Endodermal cell (in vitro differentiated cells): ENCODE data around the gene SLC28A1. TPM values are rescaled to one million over a fixed set of nuclear protein-coding genes. Genes with fewer than 3 reads are reported as not detected.

ENCODE experiments used
- DNase-seq: peaks from one replicate; pipeline ENCODE4 v3.0.0-alpha.2; 2017
- H3K27ac ChIP-seq: 2 replicates; pipeline ENCODE4 v1.5.1; 2013; ENCODE audit warnings: mild to moderate bottlenecking, low read depth, low read length, moderate library complexity
- H3K27me3 ChIP-seq: 2 replicates; pipeline ENCODE4 v1.6.1; 2013; ENCODE audit warnings: mild to moderate bottlenecking, low read length, moderate library complexity; ENCODE audit not compliant: insufficient read depth, control insufficient read depth, poor library complexity, severe bottlenecking
- H3K36me3 ChIP-seq: 2 replicates; pipeline ENCODE4 v1.7.0; 2013; ENCODE audit warnings: mild to moderate bottlenecking, low read length, moderate library complexity; ENCODE audit not compliant: control insufficient read depth, insufficient read depth
- H3K4me1 ChIP-seq: one replicate; pipeline ENCODE4 v1.7.0; 2013; ENCODE audit warnings: low read length; ENCODE audit not compliant: control insufficient read depth, insufficient read depth
- H3K4me3 ChIP-seq: 2 replicates; pipeline ENCODE4 v1.5.1; 2013; ENCODE audit warnings: mild to moderate bottlenecking, low read length, moderate library complexity
- H3K9ac ChIP-seq: 2 replicates; pipeline ENCODE4 v1.6.1; 2013; ENCODE audit warnings: mild to moderate bottlenecking, low read length, moderate library complexity; ENCODE audit not compliant: poor library complexity, severe bottlenecking; ENCODE audit errors: extremely low read depth
- H3K9me3 ChIP-seq: 2 replicates; pipeline ENCODE4 v1.6.1; 2013; ENCODE audit warnings: mild to moderate bottlenecking, low read length, moderate library complexity; ENCODE audit not compliant: control insufficient read depth
- H3K27ac Mint-ChIP-seq: 2 replicates; pipeline ENCODE4 v1.8.0; 2020; ENCODE audit warnings: mixed read lengths
- H3K27me3 Mint-ChIP-seq: 2 replicates; pipeline ENCODE4 v1.8.0; 2021; ENCODE audit warnings: mild to moderate bottlenecking, mixed read lengths; ENCODE audit not compliant: insufficient read depth
- H3K36me3 Mint-ChIP-seq: 2 replicates; pipeline ENCODE4 v1.8.0; 2020; ENCODE audit warnings: low read depth, mixed read lengths
- H3K4me1 Mint-ChIP-seq: 2 replicates; pipeline ENCODE4 v1.8.0; 2020; ENCODE audit warnings: mixed read lengths
- H3K4me3 Mint-ChIP-seq: 2 replicates; pipeline ENCODE4 v1.8.0; 2020; ENCODE audit warnings: mild to moderate bottlenecking, moderate library complexity, mixed read lengths
- H3K9me3 Mint-ChIP-seq: 2 replicates; pipeline ENCODE4 v1.8.0; 2020; ENCODE audit warnings: mild to moderate bottlenecking, mixed read lengths
- CTCF ChIP-seq: fragments of 200-600 bp; sonication (generic); conservative IDR thresholded peaks from 2 replicates; pipeline ENCODE4 v1.5.0; 2021; ENCODE audit warnings: antibody characterized with exemption, mild to moderate bottlenecking
- WGBS, 2 experiments: methylation state at CpG; one replicate each; pipeline versions ENCODE4 v1.1.5 to v1.1.7; 2013; ENCODE audit warnings: missing lambda C conversion rate in 2 of 2, mixed read lengths in 1 of 2; ENCODE audit not compliant: insufficient coverage in 1 of 2, insufficient read length in 1 of 2; 5-methylcytosine and 5-hydroxymethylcytosine counted together
- total RNA-seq, 2 donors: library from RNA; stranded (reverse); fragmentation: NEBNext Ultra II Directional in 1 of 2; extraction: Animal tissue kit (Norgen Biotek cat#: 25700) in 1 of 2; gene quantifications; 2 replicates in 1 of 2; 3 replicates in 1 of 2; pipeline ENCODE4 v1.2.1, GENCODE V29; 2021

Gene SLC28A1
- total RNA-seq, 2 donors from 2014 or later, result not detected

GRCh38 chr15:84886211-84886983 lies 1.9 kb downstream of the SLC28A1 start:
- DNase-seq, result no peak
- Histone ChIP-seq H3K4me1 (no peaks in the 10 kb centered on the region), H3K36me3 (no peaks in the 10 kb centered on the region), H3K9ac (no peak overlapping the region), H3K9me3 (no peaks in the 10 kb centered on the region), H3K27me3 (no peaks in the 10 kb centered on the region), H3K4me3 (no peak overlapping the region), H3K27ac (no peak overlapping the region)
- Mint-ChIP-seq H3K27me3 (peaks cover 1% of the 10 kb centered on the region), H3K4me1 (no peaks in the 10 kb centered on the region), H3K9me3 (no peaks in the 10 kb centered on the region), H3K36me3 (no peaks in the 10 kb centered on the region), H3K27ac (no peak overlapping the region), H3K4me3 (no peak overlapping the region)
- 92 to 93% methylated on average over 7 to 14 of the region's 14 CpGs for WGBS, 2 experiments
- TF ChIP-seq CTCF, result no peak

GRCh38 chr15:84886984-84887299 lies 2.5 kb downstream of the SLC28A1 start:
- Histone ChIP-seq H3K27me3 (no peaks in the 10 kb centered on the region), H3K36me3 (no peaks in the 10 kb centered on the region), H3K4me1 (no peaks in the 10 kb centered on the region), H3K4me3 (no peak overlapping the region), H3K9ac (no peak overlapping the region), H3K27ac (no peak overlapping the region), H3K9me3 (no peaks in the 10 kb centered on the region)
- DNase-seq, result no peak
- no peak for TF ChIP-seq CTCF
- H3K27me3 Mint-ChIP-seq, result peaks cover 2% of the 10 kb centered on the region
- no peak overlapping the region for H3K4me3 Mint-ChIP-seq
- no peak overlapping the region for H3K27ac Mint-ChIP-seq
- no peaks in the 10 kb centered on the region for H3K4me1 Mint-ChIP-seq
- 57 to 83% methylated on average over 1 of the region's 1 CpG for WGBS, 2 experiments
- no peaks in the 10 kb centered on the region for H3K9me3 Mint-ChIP-seq
- no peaks in the 10 kb centered on the region for H3K36me3 Mint-ChIP-seq

- Histone ChIP-seq H3K9ac (no peak overlapping the region), H3K4me3 (no peak overlapping the region), H3K4me1 (no peaks in the 10 kb centered on the region), H3K27me3 (no peaks in the 10 kb centered on the region), H3K9me3 (no peaks in the 10 kb centered on the region), H3K36me3 (no peaks in the 10 kb centered on the region), H3K27ac (no peak overlapping the region)
- Mint-ChIP-seq H3K4me1 (no peaks in the 10 kb centered on the region), H3K9me3 (no peaks in the 10 kb centered on the region), H3K27ac (no peak overlapping the region), H3K36me3 (no peaks in the 10 kb centered on the region), H3K27me3 (peaks cover 2% of the 10 kb centered on the region), H3K4me3 (no peak overlapping the region)
- no peak for DNase-seq
- no peak for TF ChIP-seq CTCF
- 90 to 100% methylated on average over 1 to 4 of the region's 4 CpGs for WGBS, 2 experiments
These were observed 3.5 kb downstream of the SLC28A1 start for GRCh38 chr15:84887938-84888337.
